ENCODE data around the gene GATAD2A.

The GATAD2A gene

DNA sequence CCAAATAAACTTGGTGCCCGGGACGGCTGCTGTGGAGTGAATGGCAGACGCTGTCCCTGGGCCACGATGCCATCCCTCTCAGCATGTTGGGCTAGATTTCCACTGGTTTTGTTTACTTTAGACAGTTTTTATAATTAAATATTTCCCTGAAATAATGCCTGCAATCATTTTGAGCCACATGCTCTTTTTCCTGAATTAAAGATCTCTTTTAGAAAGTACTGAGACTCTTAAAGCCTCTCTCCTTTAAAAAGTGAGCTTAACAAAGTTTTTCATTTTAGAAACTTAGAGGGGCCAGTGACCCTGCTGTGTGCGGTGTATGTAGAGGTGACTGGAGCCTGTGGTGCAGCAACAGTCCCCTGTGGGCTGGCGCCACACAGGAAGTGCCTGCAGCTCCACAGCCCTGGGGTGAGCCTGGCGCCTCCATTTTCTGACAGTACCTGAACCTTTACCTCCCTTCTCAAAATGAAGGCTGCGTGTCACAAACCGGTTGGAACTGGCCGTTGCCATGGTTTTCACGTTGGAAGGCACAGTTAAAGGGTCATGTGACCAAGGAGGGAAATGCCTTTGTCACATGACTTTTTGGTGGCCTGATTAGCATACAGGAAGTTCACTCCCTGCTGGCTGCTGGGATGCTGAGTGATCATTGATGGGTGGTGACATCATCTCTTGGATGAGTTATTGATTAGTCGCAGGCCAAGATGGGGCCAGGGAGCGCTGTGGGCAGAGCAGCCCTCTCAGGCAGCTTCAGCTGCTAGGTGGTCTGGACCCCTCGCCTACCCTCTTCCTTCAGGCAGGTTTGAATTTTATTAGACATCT lies 83.6 kb downstream of the GATAD2A start:
- TF ChIP-seq TAF1 (IDR thresholded peaks at IDR 0.05; ENCODE audit: borderline replicate concordance, insufficient read depth, low read length) (no peak), POLR2AphosphoS5 (IDR thresholded peaks at IDR 0.05; ENCODE audit: low read depth, low read length) (no peak), SIN3A (IDR thresholded peaks at IDR 0.05; ENCODE audit: borderline replicate concordance, insufficient read depth, low read length) (peak; percentile 56; the same call in 1 of the 2 replicates), FOXP2 (optimal IDR thresholded peaks at IDR 0.05; ENCODE audit: borderline replicate concordance, extremely low read depth, extremely low read length, insufficient read depth) (no peak)
- TF ChIP-seq, protein P1, sequence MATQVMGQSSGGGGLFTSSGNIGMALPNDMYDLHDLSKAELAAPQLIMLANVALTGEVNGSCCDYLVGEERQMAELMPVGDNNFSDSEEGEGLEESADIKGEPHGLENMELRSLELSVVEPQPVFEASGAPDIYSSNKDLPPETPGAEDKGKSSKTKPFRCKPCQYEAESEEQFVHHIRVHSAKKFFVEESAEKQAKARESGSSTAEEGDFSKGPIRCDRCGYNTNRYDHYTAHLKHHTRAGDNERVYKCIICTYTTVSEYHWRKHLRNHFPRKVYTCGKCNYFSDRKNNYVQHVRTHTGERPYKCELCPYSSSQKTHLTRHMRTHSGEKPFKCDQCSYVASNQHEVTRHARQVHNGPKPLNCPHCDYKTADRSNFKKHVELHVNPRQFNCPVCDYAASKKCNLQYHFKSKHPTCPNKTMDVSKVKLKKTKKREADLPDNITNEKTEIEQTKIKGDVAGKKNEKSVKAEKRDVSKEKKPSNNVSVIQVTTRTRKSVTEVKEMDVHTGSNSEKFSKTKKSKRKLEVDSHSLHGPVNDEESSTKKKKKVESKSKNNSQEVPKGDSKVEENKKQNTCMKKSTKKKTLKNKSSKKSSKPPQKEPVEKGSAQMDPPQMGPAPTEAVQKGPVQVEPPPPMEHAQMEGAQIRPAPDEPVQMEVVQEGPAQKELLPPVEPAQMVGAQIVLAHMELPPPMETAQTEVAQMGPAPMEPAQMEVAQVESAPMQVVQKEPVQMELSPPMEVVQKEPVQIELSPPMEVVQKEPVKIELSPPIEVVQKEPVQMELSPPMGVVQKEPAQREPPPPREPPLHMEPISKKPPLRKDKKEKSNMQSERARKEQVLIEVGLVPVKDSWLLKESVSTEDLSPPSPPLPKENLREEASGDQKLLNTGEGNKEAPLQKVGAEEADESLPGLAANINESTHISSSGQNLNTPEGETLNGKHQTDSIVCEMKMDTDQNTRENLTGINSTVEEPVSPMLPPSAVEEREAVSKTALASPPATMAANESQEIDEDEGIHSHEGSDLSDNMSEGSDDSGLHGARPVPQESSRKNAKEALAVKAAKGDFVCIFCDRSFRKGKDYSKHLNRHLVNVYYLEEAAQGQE (IDR thresholded peaks at IDR 0.05; ENCODE audit: insufficient read depth in 1 of 2, low read depth in 2 of 2, low read length in 2 of 2), result no peak

DNA sequence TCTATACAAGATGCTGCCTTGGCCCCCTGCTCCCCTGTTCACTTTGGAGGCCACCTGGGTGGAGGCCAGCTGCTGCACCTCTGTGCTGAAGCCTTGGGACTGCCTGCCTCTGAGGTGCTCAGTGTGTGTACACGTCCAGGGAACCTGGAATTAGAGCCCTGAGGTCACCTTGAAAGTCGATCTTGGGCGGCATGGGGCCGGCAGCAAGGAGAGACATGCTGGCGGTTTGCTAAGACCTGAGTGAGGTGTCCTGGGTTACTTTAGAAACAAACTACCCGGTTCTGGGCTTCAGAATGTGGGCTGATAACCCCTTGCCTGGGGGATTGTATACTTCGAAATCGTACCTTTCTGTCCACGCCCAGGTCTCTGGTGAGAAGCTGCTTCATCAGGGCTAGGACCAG lies 84.3 kb downstream of the GATAD2A start:
- no peak for TF ChIP-seq TAF1 (IDR thresholded peaks at IDR 0.05; ENCODE audit: borderline replicate concordance, insufficient read depth, low read length)
- TF ChIP-seq POLR2AphosphoS5 (IDR thresholded peaks at IDR 0.05; ENCODE audit: low read depth, low read length), result no peak
- TF ChIP-seq, protein P1 (IDR thresholded peaks at IDR 0.05; ENCODE audit: insufficient read depth in 1 of 2, low read depth in 2 of 2, low read length in 2 of 2), result no peak
- TF ChIP-seq FOXP2 (optimal IDR thresholded peaks at IDR 0.05; ENCODE audit: borderline replicate concordance, extremely low read depth, extremely low read length, insufficient read depth), result no peak
- no peak for TF ChIP-seq SIN3A (IDR thresholded peaks at IDR 0.05; ENCODE audit: borderline replicate concordance, insufficient read depth, low read length)

DNA sequence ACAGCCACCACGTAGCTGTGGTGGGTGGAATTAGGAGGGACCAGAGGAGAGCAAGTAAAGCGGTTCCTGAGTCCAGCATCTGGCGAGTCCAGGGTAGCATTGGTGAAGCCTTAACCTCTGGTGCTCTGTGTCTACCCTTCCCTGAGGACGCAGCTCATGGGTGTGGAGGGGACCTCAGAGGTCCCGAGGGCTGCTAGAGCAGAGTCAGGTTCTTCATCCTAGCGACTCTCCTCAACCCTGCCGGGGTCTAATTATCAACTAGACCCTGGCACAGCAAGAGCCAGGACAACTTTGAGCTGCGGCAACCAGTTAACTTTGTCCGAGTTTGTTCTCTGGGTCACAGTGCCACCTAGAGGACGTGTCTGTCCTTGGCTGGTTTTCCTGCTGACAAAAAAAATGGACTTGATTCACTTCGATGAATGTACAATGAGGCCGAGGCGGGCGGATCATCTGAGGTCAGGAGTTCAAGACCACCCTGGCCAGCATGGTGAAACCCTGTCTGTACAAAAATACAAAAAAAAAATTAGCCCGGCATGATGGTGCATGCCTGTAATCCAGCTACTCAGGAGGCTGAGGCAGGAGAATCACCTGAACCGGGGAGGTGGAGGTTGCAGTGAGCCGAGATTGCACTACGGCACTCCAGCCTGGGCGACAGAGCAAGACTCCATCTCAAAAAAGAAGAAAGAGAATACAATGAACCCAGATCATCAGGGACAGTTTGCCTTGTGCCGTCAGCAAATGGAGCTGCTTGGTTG lies 84.9 kb downstream of the GATAD2A start:
- TF ChIP-seq SIN3A (IDR thresholded peaks at IDR 0.05; ENCODE audit: borderline replicate concordance, insufficient read depth, low read length) (no peak), POLR2AphosphoS5 (IDR thresholded peaks at IDR 0.05; ENCODE audit: low read depth, low read length) (no peak), TAF1 (IDR thresholded peaks at IDR 0.05; ENCODE audit: borderline replicate concordance, insufficient read depth, low read length) (no peak), FOXP2 (optimal IDR thresholded peaks at IDR 0.05; ENCODE audit: borderline replicate concordance, extremely low read depth, extremely low read length, insufficient read depth) (no peak)
- TF ChIP-seq, protein P1 (IDR thresholded peaks at IDR 0.05; ENCODE audit: insufficient read depth in 1 of 2, low read depth in 2 of 2, low read length in 2 of 2), result no peak

DNA sequence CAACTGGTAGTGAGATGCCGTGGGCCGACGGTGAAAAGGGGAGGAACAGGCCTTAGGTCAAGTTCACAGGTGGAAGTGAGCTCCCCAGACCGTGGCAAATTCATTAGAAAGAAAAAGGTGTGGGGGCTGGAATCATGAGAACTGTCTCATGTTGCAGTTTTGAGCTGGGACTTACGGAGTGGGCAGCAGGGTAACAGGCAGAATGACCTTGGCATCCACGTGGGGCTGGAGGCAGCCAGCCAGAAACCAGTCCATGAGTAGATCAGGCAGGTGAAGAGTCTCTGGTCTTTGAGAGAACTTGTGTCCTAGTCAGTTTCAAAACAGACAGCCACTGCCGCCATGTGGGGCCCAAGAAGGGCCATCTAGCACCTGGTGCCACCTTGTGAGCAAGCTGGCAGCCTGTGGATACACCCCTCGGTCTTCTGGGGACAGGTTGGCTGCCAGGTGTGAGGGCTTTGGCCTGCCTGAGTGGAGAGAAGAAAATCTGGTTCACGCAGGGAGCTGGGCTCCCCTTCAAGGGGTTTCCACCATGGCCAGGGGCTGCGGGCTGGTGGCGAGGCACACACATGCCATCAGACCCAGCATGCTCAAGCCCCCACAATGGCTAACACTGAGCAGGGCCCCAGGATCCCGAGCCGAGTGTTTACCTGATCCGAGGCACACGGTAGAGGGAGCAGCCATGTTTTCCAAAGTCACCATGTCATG lies 86.0 kb downstream of the GATAD2A start:
- TF ChIP-seq TAF1 (IDR thresholded peaks at IDR 0.05; ENCODE audit: borderline replicate concordance, insufficient read depth, low read length) (no peak), POLR2AphosphoS5 (IDR thresholded peaks at IDR 0.05; ENCODE audit: low read depth, low read length) (no peak), FOXP2 (optimal IDR thresholded peaks at IDR 0.05; ENCODE audit: borderline replicate concordance, extremely low read depth, extremely low read length, insufficient read depth) (no peak), SIN3A (IDR thresholded peaks at IDR 0.05; ENCODE audit: borderline replicate concordance, insufficient read depth, low read length) (no peak)
- TF ChIP-seq, protein P1 (IDR thresholded peaks at IDR 0.05; ENCODE audit: insufficient read depth in 1 of 2, low read depth in 2 of 2, low read length in 2 of 2), result no peak
